H1 (cell line): ENCODE measurements around the gene ZC3H7B. TPM values are rescaled to one million over a fixed set of nuclear protein-coding genes. Genes with fewer than 3 reads are reported as not detected.

Experiments used
- ATF3 ChIP-seq: IDR thresholded peaks from 2 replicates; pipeline ENCODE4 v1.6.1; 2011; ENCODE audit warnings: low read depth, mild to moderate bottlenecking, low read length; ENCODE audit not compliant: insufficient read depth
- CHD2 ChIP-seq: IDR thresholded peaks from 2 replicates; pipeline ENCODE4 v1.6.1; 2012; ENCODE audit warnings: low read length, improper control_type of control experiment
- CREB1 ChIP-seq: IDR thresholded peaks from 2 replicates; pipeline ENCODE4 v1.6.1; 2012; ENCODE audit warnings: inconsistent platforms
- EZH2 ChIP-seq: fragments of 200-600 bp; sonication (generic); IDR thresholded peaks from 2 replicates; pipeline ENCODE4 v1.7.1; 2012; ENCODE audit warnings: low read depth, mild to moderate bottlenecking, moderate library complexity, low read length, inconsistent platforms; ENCODE audit not compliant: severe bottlenecking
- KDM4A ChIP-seq: IDR thresholded peaks from one replicate; pipeline ENCODE4 v1.7.1; 2012; ENCODE audit warnings: low read depth, mild to moderate bottlenecking, moderate library complexity, low read length, inconsistent platforms; ENCODE audit not compliant: severe bottlenecking
- MAFK ChIP-seq: IDR thresholded peaks from 2 replicates; pipeline ENCODE4 v1.6.1; 2012; ENCODE audit warnings: low read depth, mild to moderate bottlenecking, improper control_type of control experiment, low read length
- NRF1 ChIP-seq: IDR thresholded peaks from 2 replicates; pipeline ENCODE4 v1.6.1; 2011; ENCODE audit warnings: mild to moderate bottlenecking, low read depth, low read length, improper control_type of control experiment
- PHF8 ChIP-seq: fragments of 200-600 bp; sonication (generic); conservative IDR thresholded peaks from 2 replicates; pipeline ENCODE4 v1.7.1; 2012; ENCODE audit warnings: low read depth, mild to moderate bottlenecking, inconsistent platforms, low read length, moderate library complexity
- SAP30 ChIP-seq: fragments of 300-600 bp; sonication (generic); IDR thresholded peaks from 2 replicates; pipeline ENCODE4 v1.7.1; 2012; ENCODE audit warnings: low read length, moderate library complexity, mild to moderate bottlenecking, inconsistent platforms; ENCODE audit not compliant: insufficient read depth, insufficient replicate concordance
- SIX5 ChIP-seq: IDR thresholded peaks from 2 replicates; pipeline ENCODE4 v1.6.1; 2011; ENCODE audit warnings: mild to moderate bottlenecking, low read depth, low read length
- SP1 ChIP-seq: IDR thresholded peaks from 2 replicates; pipeline ENCODE4 v1.6.1; 2011; ENCODE audit warnings: low read depth, low read length
- SP2 ChIP-seq: IDR thresholded peaks from 2 replicates; pipeline ENCODE4 v1.6.1; 2012; ENCODE audit warnings: mild to moderate bottlenecking, low read length, inconsistent platforms
- SP4 ChIP-seq: IDR thresholded peaks from 2 replicates; pipeline ENCODE4 v1.6.1; 2012; ENCODE audit warnings: low read length, inconsistent platforms
- TAF1 ChIP-seq: IDR thresholded peaks from 2 replicates; pipeline ENCODE4 v1.6.1; 2011; ENCODE audit warnings: mild to moderate bottlenecking, low read depth, low read length
- USF2 ChIP-seq: IDR thresholded peaks from 2 replicates; pipeline ENCODE4 v1.6.1; 2011; ENCODE audit warnings: low read length, improper control_type of control experiment
- polyA plus RNA-seq, 7 experiments: library from polyadenylated mRNA; depleted of rRNA in 3 of 7; stranded (reverse) in 5 of 7; unstranded in 2 of 7; fragments of >200 nt in 5 of 7; fragments of 200-250 nt in 2 of 7; gene quantifications; 1 replicate in 5 of 7; 2 replicates in 1 of 7; 4 replicates in 1 of 7; pipeline versions ENCODE4 v1.2.1 to v1.2.3, GENCODE V29; 2011 to 2013; ENCODE audit warnings: missing spikeins in 2 of 7, mixed read lengths in 2 of 7
- total RNA-seq: library from RNA; stranded (reverse); fragmentation: NEBNext Ultra II Directional; extraction: Animal tissue kit (Norgen Biotek cat#: 25700); gene quantifications from 2 replicates; pipeline ENCODE4 v1.2.1, GENCODE V29; 2021

Gene ZC3H7B
- total and polyA plus RNA-seq, 2 of the 8 experiments (the other 6 are each of a cell fraction or from before 2014, with no cell fraction given), result 35.5 to 78.6 TPM

GRCh38 chr22:41381329-41382097 is 80.2 kb downstream of the ZC3H7B start, which contains the start of gene TEF (continued):
- TF ChIP-seq ATF3 (peak; percentile 80), EZH2 (no peak), PHF8 (peak; percentile 85), SP1 (no peak), CHD2 (peak; percentile 25; the same call in 1 of the 2 replicates), SIX5 (no peak), MAFK (no peak), TAF1 (peak; percentile 55), SAP30 (no peak), SP2 (no peak), USF2 (peak; percentile 87), NRF1 (peak; percentile 36), CREB1 (peak; percentile 51; the same call in 1 of the 2 replicates), SP4 (peak; percentile 77; the same call in 1 of the 2 replicates), KDM4A (peak; percentile 44)
